OCI-LY7 (cell line): Measurements from ENCODE around the gene VPREB3.

ENCODE experiments used
- EZH2phosphoT487 ChIP-seq: fragments of 200-600 bp; sonication (generic); IDR thresholded peaks from 2 replicates; pipeline ENCODE4 v1.6.1; 2018; ENCODE audit warnings: low read depth, borderline replicate concordance, mild to moderate bottlenecking, mixed run types, antibody characterized with exemption, low read length, moderate library complexity, mixed read lengths
- TF ChIP-seq, protein P1 (sequence below): fragments of 200-600 bp; sonication (generic); conservative IDR thresholded peaks from 2 replicates; pipeline ENCODE4 v1.5.1; 2014; ENCODE audit warnings: mild to moderate bottlenecking, antibody characterized with exemption, low read length, moderate library complexity, mixed read lengths

DNA sequence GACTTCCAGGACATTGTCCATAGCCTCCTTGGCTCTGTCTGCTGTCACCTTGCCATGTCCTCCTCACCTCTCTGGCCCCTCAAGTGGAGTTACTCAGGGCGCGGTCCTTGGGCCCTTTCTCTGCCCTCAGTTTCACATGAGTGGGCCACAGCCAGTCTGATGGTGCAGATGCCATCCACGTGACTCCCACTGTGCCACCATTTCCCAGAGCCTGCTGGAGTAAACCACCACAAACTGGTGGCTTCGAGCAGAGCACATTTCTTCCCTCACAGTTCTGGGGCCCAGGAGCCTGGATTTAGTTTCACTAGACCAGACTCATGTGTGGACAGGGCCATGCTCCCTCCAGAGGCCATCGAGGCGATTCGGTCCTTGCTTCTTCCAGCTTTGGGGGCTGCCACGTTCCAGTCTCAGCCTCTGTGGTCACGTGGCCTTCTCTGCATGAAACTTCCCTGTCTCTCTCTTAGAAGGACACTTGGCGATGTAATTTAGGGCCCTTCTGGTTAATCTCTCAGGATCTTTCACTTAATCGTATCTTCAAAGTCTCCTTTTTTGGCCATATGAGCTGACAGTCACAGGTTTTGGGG, 47.1 kb upstream of the VPREB3 start:
- TF ChIP-seq, protein P1, sequence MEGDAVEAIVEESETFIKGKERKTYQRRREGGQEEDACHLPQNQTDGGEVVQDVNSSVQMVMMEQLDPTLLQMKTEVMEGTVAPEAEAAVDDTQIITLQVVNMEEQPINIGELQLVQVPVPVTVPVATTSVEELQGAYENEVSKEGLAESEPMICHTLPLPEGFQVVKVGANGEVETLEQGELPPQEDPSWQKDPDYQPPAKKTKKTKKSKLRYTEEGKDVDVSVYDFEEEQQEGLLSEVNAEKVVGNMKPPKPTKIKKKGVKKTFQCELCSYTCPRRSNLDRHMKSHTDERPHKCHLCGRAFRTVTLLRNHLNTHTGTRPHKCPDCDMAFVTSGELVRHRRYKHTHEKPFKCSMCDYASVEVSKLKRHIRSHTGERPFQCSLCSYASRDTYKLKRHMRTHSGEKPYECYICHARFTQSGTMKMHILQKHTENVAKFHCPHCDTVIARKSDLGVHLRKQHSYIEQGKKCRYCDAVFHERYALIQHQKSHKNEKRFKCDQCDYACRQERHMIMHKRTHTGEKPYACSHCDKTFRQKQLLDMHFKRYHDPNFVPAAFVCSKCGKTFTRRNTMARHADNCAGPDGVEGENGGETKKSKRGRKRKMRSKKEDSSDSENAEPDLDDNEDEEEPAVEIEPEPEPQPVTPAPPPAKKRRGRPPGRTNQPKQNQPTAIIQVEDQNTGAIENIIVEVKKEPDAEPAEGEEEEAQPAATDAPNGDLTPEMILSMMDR: no peak
- TF ChIP-seq EZH2phosphoT487: no peak
